RCC 7860 (cell line): ENCODE results near the gene KRT39.
A peak's percentile ranks its signal among the peaks of the same experiment; 100 is the strongest.

Experiments used
- DNase-seq: peaks from one replicate; pipeline ENCODE4 v3.0.0-alpha.2; 2015; ENCODE audit warnings: low spot score
- FAIRE-seq: peaks from 2 replicates; lab custom pipeline; 2012; peaks lifted over from hg19 to GRCh38; lab: Jason Lieb, UNC

KRT39 gene

GRCh38 chr17:40909351-40909750, 57.4 kb downstream of the KRT39 start:
- DNase-seq = peak; percentile 92
- FAIRE-seq = peak; percentile 96
